HepG2 (cell line): Measurements from ENCODE around the gene PRR36. TPM values are rescaled to one million over a fixed set of nuclear protein-coding genes. Genes with fewer than 3 reads are reported as not detected.

Source experiments
- AKAP8 ChIP-seq: sonication (generic); formaldehyde crosslinking; IDR thresholded peaks from 2 replicates; pipeline ENCODE4 v1.5.1; 2020; ENCODE audit warnings: mild to moderate bottlenecking, missing genetic modification reagents
- ATF1 ChIP-seq: IDR thresholded peaks from 2 replicates; pipeline ENCODE4 v1.6.1; 2016; ENCODE audit warnings: mild to moderate bottlenecking, control low read depth
- EP300 ChIP-seq, 3 experiments: sonication (generic) in 1 of 3; formaldehyde crosslinking in 1 of 3; IDR thresholded peaks; 2 replicates each; pipeline versions ENCODE4 v1.5.1 to v1.6.1; 2011 to 2020; ENCODE audit warnings: low read depth in 2 of 3, low read length in 2 of 3, borderline replicate concordance in 1 of 3, improper control_type of control experiment in 1 of 3, mild to moderate bottlenecking in 1 of 3, missing genetic modification reagents in 1 of 3, moderate library complexity in 1 of 3
- ETV5 ChIP-seq: IDR thresholded peaks from 2 replicates; pipeline ENCODE4 v1.6.1; 2018; ENCODE audit warnings: missing biosample characterization, missing genetic modification reagents, inconsistent platforms, borderline replicate concordance
- MED8 ChIP-seq: sonication (generic); formaldehyde crosslinking; IDR thresholded peaks from 2 replicates; pipeline ENCODE4 v1.8.1; 2023; ENCODE audit warnings: mild to moderate bottlenecking, missing genetic modification reagents; ENCODE audit not compliant: insufficient replicate concordance
- NR2F2 ChIP-seq: IDR thresholded peaks from 2 replicates; pipeline ENCODE4 v1.6.1; 2012; ENCODE audit warnings: low read depth, inconsistent platforms, borderline replicate concordance
- RARA ChIP-seq: IDR thresholded peaks from 2 replicates; pipeline ENCODE4 v1.6.1; 2016; ENCODE audit warnings: missing genetic modification reagents, missing compliant biosample characterization
- RBFOX2 ChIP-seq: fragments of 200-400 bp; formaldehyde crosslinking; IDR thresholded peaks from 2 replicates; pipeline ENCODE4 v1.6.1; 2017; ENCODE audit warnings: low read depth, mild to moderate bottlenecking, low read length
- TMF1 ChIP-seq: sonication (generic); formaldehyde crosslinking; IDR thresholded peaks from 2 replicates; pipeline ENCODE4 v1.8.1; 2022; ENCODE audit warnings: low read depth, missing genetic modification reagents
- ZEB1 ChIP-seq: IDR thresholded peaks from 2 replicates; pipeline ENCODE4 v1.6.1; 2012; ENCODE audit warnings: mild to moderate bottlenecking, low read depth, inconsistent platforms; ENCODE audit not compliant: insufficient replicate concordance
- ZNF713 ChIP-seq: sonication (generic); formaldehyde crosslinking; IDR thresholded peaks from 2 replicates; pipeline ENCODE4 v1.4.0; 2020; ENCODE audit warnings: mild to moderate bottlenecking, missing genetic modification reagents
- ZNF75D ChIP-seq: sonication (generic); formaldehyde crosslinking; IDR thresholded peaks from 2 replicates; pipeline ENCODE4 v1.8.1; 2023; ENCODE audit warnings: missing genetic modification reagents, mild to moderate bottlenecking, borderline replicate concordance
- ZNF776 ChIP-seq: sonication (generic); formaldehyde crosslinking; IDR thresholded peaks from 2 replicates; pipeline ENCODE4 v1.4.0; 2020; ENCODE audit warnings: mild to moderate bottlenecking, missing genetic modification reagents
- ZNF83 ChIP-seq: sonication (generic); formaldehyde crosslinking; IDR thresholded peaks from 2 replicates; pipeline ENCODE4 v1.4.0; 2020; ENCODE audit warnings: missing genetic modification reagents, mild to moderate bottlenecking, borderline replicate concordance
- ZNF878 ChIP-seq: sonication (generic); formaldehyde crosslinking; IDR thresholded peaks from 2 replicates; pipeline ENCODE4 v1.8.1; 2023; ENCODE audit warnings: mild to moderate bottlenecking, missing genetic modification reagents, moderate library complexity
- ZSCAN25 ChIP-seq: sonication (generic); formaldehyde crosslinking; IDR thresholded peaks from 2 replicates; pipeline ENCODE4 v1.8.0; 2022; ENCODE audit warnings: mild to moderate bottlenecking, missing genetic modification reagents
- polyA plus RNA-seq, 8 experiments: library from polyadenylated mRNA; depleted of rRNA in 3 of 8; stranded (reverse) in 7 of 8; unstranded in 1 of 8; fragments of >200 nt; fragmentation: Illumina TruSeq in 4 of 8; extraction: Trizol in 4 of 8; gene quantifications; 2 replicates each; pipeline versions ENCODE4 v1.2.1 to v1.2.3, GENCODE V29; 2011 to 2016; ENCODE audit warnings: low read depth in 4 of 8, missing spikeins in 1 of 8, mixed read lengths in 1 of 8; ENCODE audit not compliant: insufficient read depth in 1 of 8
- total RNA-seq, 5 experiments: library from RNA; depleted of rRNA; stranded (reverse); fragments of >200 nt; fragmentation: Illumina TruSeq; extraction: Trizol; gene quantifications; 2 replicates each; pipeline ENCODE4 v1.2.3, GENCODE V29; 2016; ENCODE audit warnings: low read depth in 1 of 5
- TF ChIP-seq, protein P1 (sequence below): sonication (generic); formaldehyde crosslinking; IDR thresholded peaks from 2 replicates; pipeline ENCODE4 v1.4.0; 2020; ENCODE audit warnings: missing genetic modification reagents, mild to moderate bottlenecking, borderline replicate concordance
- TF ChIP-seq, protein P2 (sequence below): sonication (generic); formaldehyde crosslinking; IDR thresholded peaks from 2 replicates; pipeline ENCODE4 v1.5.1; 2020; ENCODE audit warnings: mild to moderate bottlenecking, missing genetic modification reagents, borderline replicate concordance
- TF ChIP-seq, protein P3 (sequence below): sonication (generic); formaldehyde crosslinking; IDR thresholded peaks from 2 replicates; pipeline ENCODE4 v1.9.0; 2021; ENCODE audit warnings: missing genetic modification reagents, mild to moderate bottlenecking, borderline replicate concordance

Gene PRR36
- total and polyA plus RNA-seq, 2 of the 13 experiments (the other 11 are each of a cell fraction or from before 2014, with no cell fraction given) = 0.07 to 0.17 TPM

DNA sequence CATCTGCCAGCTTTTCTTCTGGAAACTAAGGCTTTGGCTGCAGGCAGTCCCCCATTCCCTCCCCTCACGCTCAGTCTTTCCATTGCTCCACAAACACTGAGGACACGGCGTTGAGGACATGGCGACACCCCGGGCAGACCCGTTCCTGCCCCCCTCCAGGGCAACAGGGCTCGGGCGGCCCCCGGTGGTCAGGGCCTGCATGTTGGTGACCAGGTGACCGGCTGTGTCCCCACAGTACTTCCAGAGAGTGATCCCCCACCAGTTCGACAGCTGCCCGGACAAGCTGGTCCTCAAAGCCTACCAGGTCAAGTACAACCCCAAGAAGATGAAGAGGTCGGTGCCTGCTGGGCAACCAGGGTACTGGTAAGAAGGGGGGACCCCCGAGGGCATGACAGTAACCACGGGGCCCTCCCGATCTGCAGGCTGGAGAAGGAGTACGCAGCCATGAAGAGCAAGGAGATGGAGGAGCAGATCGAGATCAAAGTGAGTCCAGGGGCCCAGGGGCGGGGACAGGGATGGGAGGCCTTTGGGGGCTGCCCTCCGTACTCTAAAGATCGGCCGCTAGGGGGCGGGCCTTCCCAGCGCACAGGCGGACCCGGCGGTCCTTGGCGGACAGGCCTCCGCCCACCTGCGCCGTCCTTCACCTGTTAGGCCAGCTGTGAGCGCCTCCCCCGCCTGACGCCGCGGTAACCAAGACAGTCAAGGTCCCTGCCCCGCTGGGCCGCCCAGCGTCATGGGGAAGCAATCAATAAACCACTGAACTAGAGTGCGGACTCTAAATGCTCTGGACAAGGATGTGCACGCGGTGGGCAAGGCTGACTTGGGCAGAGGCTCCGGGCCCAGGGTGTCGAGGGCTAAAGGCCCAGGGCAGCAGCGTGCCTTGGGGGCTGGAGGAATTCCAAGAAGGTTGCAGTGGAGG lies 21.1 kb downstream of the PRR36 start (continued):
- TF ChIP-seq, protein P1, sequence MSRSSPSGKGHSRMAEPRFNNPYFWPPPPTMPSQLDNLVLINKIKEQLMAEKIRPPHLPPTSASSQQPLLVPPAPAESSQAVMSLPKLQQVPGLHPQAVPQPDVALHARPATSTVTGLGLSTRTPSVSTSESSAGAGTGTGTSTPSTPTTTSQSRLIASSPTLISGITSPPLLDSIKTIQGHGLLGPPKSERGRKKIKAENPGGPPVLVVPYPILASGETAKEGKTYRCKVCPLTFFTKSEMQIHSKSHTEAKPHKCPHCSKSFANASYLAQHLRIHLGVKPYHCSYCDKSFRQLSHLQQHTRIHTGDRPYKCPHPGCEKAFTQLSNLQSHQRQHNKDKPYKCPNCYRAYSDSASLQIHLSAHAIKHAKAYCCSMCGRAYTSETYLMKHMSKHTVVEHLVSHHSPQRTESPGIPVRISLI = peak; percentile 28; the same call in 1 of the 2 replicates
- TF ChIP-seq ZSCAN25 (peak; percentile 82; the same call in 1 of the 2 replicates), RARA (CRISPR knock-in tag) (peak; percentile 92), ZNF83 (CRISPR knock-in tag) (no peak), ZNF878 (CRISPR knock-in tag) (peak; percentile 91; the same call in 1 of the 2 replicates), MED8 (CRISPR knock-in tag) (peak; percentile 48), AKAP8 (CRISPR knock-in tag) (peak; percentile 96), NR2F2 (no peak), ETV5 (CRISPR knock-in tag) (peak; percentile 75; the same call in 1 of the 2 replicates), ATF1 (CRISPR knock-in tag) (peak; percentile 51), ZEB1 (peak; percentile 96), RBFOX2 (no peak), TMF1 (peak; percentile 68; the same call in 1 of the 2 replicates), ZNF776 (CRISPR knock-in tag) (peak; percentile 78; the same call in 1 of the 2 replicates), ZNF713 (CRISPR knock-in tag) (no peak), ZNF75D (CRISPR knock-in tag) (no peak), EP300 (IDR thresholded peaks at IDR 0.05; ENCODE audit: low read depth in 2 of 2, low read length in 2 of 2) (no peak; a peak in 1 of 4 replicates), EP300 (CRISPR knock-in tag; IDR thresholded peaks at IDR 0.05; ENCODE audit: borderline replicate concordance) (peak; percentile 73)
- TF ChIP-seq, protein P2, sequence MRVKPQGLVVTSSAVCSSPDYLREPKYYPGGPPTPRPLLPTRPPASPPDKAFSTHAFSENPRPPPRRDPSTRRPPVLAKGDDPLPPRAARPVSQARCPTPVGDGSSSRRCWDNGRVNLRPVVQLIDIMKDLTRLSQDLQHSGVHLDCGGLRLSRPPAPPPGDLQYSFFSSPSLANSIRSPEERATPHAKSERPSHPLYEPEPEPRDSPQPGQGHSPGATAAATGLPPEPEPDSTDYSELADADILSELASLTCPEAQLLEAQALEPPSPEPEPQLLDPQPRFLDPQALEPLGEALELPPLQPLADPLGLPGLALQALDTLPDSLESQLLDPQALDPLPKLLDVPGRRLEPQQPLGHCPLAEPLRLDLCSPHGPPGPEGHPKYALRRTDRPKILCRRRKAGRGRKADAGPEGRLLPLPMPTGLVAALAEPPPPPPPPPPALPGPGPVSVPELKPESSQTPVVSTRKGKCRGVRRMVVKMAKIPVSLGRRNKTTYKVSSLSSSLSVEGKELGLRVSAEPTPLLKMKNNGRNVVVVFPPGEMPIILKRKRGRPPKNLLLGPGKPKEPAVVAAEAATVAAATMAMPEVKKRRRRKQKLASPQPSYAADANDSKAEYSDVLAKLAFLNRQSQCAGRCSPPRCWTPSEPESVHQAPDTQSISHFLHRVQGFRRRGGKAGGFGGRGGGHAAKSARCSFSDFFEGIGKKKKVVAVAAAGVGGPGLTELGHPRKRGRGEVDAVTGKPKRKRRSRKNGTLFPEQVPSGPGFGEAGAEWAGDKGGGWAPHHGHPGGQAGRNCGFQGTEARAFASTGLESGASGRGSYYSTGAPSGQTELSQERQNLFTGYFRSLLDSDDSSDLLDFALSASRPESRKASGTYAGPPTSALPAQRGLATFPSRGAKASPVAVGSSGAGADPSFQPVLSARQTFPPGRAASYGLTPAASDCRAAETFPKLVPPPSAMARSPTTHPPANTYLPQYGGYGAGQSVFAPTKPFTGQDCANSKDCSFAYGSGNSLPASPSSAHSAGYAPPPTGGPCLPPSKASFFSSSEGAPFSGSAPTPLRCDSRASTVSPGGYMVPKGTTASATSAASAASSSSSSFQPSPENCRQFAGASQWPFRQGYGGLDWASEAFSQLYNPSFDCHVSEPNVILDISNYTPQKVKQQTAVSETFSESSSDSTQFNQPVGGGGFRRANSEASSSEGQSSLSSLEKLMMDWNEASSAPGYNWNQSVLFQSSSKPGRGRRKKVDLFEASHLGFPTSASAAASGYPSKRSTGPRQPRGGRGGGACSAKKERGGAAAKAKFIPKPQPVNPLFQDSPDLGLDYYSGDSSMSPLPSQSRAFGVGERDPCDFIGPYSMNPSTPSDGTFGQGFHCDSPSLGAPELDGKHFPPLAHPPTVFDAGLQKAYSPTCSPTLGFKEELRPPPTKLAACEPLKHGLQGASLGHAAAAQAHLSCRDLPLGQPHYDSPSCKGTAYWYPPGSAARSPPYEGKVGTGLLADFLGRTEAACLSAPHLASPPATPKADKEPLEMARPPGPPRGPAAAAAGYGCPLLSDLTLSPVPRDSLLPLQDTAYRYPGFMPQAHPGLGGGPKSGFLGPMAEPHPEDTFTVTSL (CRISPR knock-in tag) = no peak
- TF ChIP-seq, protein P3, sequence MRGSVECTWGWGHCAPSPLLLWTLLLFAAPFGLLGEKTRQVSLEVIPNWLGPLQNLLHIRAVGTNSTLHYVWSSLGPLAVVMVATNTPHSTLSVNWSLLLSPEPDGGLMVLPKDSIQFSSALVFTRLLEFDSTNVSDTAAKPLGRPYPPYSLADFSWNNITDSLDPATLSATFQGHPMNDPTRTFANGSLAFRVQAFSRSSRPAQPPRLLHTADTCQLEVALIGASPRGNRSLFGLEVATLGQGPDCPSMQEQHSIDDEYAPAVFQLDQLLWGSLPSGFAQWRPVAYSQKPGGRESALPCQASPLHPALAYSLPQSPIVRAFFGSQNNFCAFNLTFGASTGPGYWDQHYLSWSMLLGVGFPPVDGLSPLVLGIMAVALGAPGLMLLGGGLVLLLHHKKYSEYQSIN (CRISPR knock-in tag) = no peak
